Measurements from ENCODE around the gene CDC42EP1. TPM values are rescaled to one million over a fixed set of nuclear protein-coding genes. Genes with fewer than 3 reads are reported as not detected.
"Not testable (repeated sequence)": the region's sequence is repeated elsewhere in the genome, so short reads cannot be mapped to it uniquely, and the experiment has no call there.

The CDC42EP1 gene
- total and polyA plus RNA-seq, 8 donors = 30.8 to 84.3 (median 49.8) TPM

GRCh38 chr22:37547251-37547741 lies 13.0 kb upstream of the CDC42EP1 start:
- no peaks in the 10 kb centered on the region for H3K36me3 ChIP-seq
- H3K4me1 ChIP-seq = peaks cover 31 to 69% of the 10 kb centered on the region in 2 donors
- peak in 2 of 4 donors; percentile 19 to 39 for DNase-seq
- intact Hi-C loops (cut with DNase I) = no loop called here
- H3K27me3 ChIP-seq = peaks cover 0 to 9% of the 10 kb centered on the region in 2 donors
- ATAC-seq = no peak
- peak overlapping the region; percentile 83 to 95 for H3K27ac ChIP-seq
- H3K4me3 ChIP-seq = no peak overlapping the region
- TF ChIP-seq CTCF (IDR thresholded peaks at IDR 0.05) = no peak
- no peaks in the 10 kb centered on the region for H3K9me3 ChIP-seq

- Histone ChIP-seq H3K36me3 (no peaks in the 10 kb centered on the region), H3K27me3 (peaks cover 0 to 9% of the 10 kb centered on the region in 2 donors), H3K9me3 (no peaks in the 10 kb centered on the region), H3K4me1 (peaks cover 31 to 66% of the 10 kb centered on the region in 2 donors), H3K4me3 (no peak overlapping the region), H3K27ac (peak overlapping the region in 1 of 2 donors; percentile 4)
- intact Hi-C loops (cut with DNase I) = no loop called here
- DNase-seq (peak in 2 of 4 donors; percentile 63 to 69), ATAC-seq (peak; percentile 19)
- TF ChIP-seq CTCF (IDR thresholded peaks at IDR 0.05) = no peak
Measured at GRCh38 chr22:37549704-37550059, 10.6 kb upstream of the CDC42EP1 start.

- H3K9me3 ChIP-seq; H3K36me3 ChIP-seq; H3K4me3 ChIP-seq; intact Hi-C loops (cut with DNase I); H3K27me3 ChIP-seq; H3K27ac ChIP-seq; ATAC-seq: not testable (repeated sequence)
- peaks cover 24 to 53% of the 10 kb centered on the region in 2 donors for H3K4me1 ChIP-seq
- peak in 1 of 4 donors; percentile 25 for DNase-seq
Measured at GRCh38 chr22:37550921-37551320, 9.4 kb upstream of the CDC42EP1 start.

- no peaks in the 10 kb centered on the region for H3K36me3 ChIP-seq
- peaks cover 0 to 8% of the 10 kb centered on the region in 2 donors for H3K27me3 ChIP-seq
- peak in 1 of 4 donors; percentile 56 for DNase-seq
- intact Hi-C loops (cut with DNase I) = no loop called here
- H3K4me1 ChIP-seq = peaks cover 15 to 46% of the 10 kb centered on the region in 2 donors
- H3K9me3 ChIP-seq = no peaks in the 10 kb centered on the region
- no peak for TF ChIP-seq CTCF (IDR thresholded peaks at IDR 0.05)
- peak overlapping the region; percentile 57 to 59 for H3K27ac ChIP-seq
- H3K4me3 ChIP-seq = no peak overlapping the region
- no peak for ATAC-seq
Measured at GRCh38 chr22:37551981-37552380, 8.3 kb upstream of the CDC42EP1 start.

- no peak for TF ChIP-seq CTCF (IDR thresholded peaks at IDR 0.05)
- Histone ChIP-seq H3K36me3 (no peaks in the 10 kb centered on the region), H3K4me1 (peaks cover 8 to 46% of the 10 kb centered on the region in 2 donors), H3K27ac (peak overlapping the region; percentile 57 to 59), H3K4me3 (no peak overlapping the region), H3K9me3 (no peaks in the 10 kb centered on the region), H3K27me3 (peaks cover 0 to 15% of the 10 kb centered on the region in 2 donors)
- peak in 2 of 4 donors; percentile 75 to 90 for DNase-seq
- ATAC-seq = no peak
- intact Hi-C loops (cut with DNase I) = no loop called here
Measured at GRCh38 chr22:37552524-37553163, 7.6 kb upstream of the CDC42EP1 start.

Measured in left lung (tissue), 10 donors.